ENCODE results near the gene NLRP6. TPM values are rescaled to one million over a fixed set of nuclear protein-coding genes. Genes with fewer than 3 reads are reported as not detected.

Gene NLRP6
- polyA plus RNA-seq, 1 of the 3 experiments (the other 2 are of a cell fraction), result not detected

DNA sequence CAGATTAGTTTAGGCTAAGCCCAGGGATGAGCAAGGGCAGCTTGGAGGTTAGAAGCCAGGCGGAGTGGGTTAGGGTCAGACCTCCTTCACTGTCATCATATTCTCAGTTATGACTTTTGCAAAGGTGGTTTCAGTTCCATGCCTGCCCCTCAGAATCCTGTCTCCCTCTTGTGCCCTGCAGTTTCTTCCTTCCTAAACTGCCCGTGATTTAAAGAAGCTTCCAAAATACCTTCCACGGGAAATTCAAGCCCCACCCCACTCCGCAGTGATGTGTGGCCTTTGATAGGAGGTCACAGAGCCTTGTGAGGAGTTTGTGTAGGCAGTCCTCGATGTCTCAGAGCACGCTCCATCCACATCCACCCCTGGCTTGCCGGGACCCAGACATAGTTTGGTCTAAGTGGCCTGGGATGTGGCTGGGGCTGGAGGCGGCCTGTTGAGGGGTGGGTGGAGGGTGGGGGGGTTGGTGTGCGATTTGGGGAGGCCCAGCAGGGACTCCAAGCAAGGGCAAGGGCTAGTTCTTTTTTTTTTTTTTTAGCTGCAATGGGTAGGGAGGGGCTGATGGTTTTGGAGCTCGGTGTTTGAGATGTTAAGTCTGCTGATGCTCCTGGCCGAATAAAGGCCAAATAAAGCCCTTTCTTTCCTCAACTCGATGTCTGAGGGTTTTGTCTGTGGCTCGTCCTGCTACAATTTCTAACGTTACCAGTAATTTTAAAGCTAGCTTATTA, 34.0 kb downstream of the NLRP6 start:
- CTCF ChIA-PET, result interaction anchor here (1.1 kb wide), 1 partner anchor 11 kb away, joined by 4 read pairs; no protein-coding TSS in a partner anchor
- no peak overlapping the region for H3K27ac ChIP-seq (ENCODE audit: low read depth in 2 of 2, low read length in 1 of 2)
- H2AFZ ChIP-seq (ENCODE audit: low read depth), result no peak overlapping the region
- H3K9me3 ChIP-seq, result no peaks in the 10 kb centered on the region
- POLR2A ChIA-PET, result no interaction called here
- peaks cover 0 to 3% of the 10 kb centered on the region in 2 experiments for H3K36me3 ChIP-seq (replicated peaks in 1 of 2; ENCODE audit: control insufficient read depth in 1 of 2, insufficient read depth in 2 of 2, low read length in 1 of 2)
- H3K9me2 ChIP-seq, result no peaks in the 10 kb centered on the region
- 0 out of 2 replicates have a peak overlapping the region, but pooled peaks have one; percentile 52 for H3K4me2 ChIP-seq
- no peak for DNase-seq
- H3K9ac ChIP-seq, result no peak overlapping the region
- H3F3A ChIP-seq (replicated peaks; ENCODE audit: insufficient read depth), result peaks cover 13% of the 10 kb centered on the region
- 90% methylated on average over 14 of the region's 14 CpGs for WGBS (ENCODE audit: low lambda C conversion rate)
- H3K4me3 ChIP-seq (ENCODE audit: low read depth in 2 of 2, low read length in 1 of 2), result no peak overlapping the region
- H4K20me1 ChIP-seq (ENCODE audit: insufficient read depth), result no peaks in the 10 kb centered on the region
- H3K4me1 ChIP-seq (ENCODE audit: control insufficient read depth in 1 of 2, insufficient read depth in 2 of 2, low read depth in 1 of 2, low read length in 1 of 2), result peaks cover 5 to 15% of the 10 kb centered on the region in 2 experiments; a peak in 2 of 4 replicates
- no peaks in the 10 kb centered on the region for H3K27me3 ChIP-seq (ENCODE audit: insufficient read depth)
- H3K79me2 ChIP-seq (ENCODE audit: insufficient read depth), result peaks cover 11% of the 10 kb centered on the region; the same call in 1 of the 2 replicates
- TF ChIP-seq MXI1 (IDR thresholded peaks at IDR 0.05; ENCODE audit: low read depth, low read length), result no peak

DNA sequence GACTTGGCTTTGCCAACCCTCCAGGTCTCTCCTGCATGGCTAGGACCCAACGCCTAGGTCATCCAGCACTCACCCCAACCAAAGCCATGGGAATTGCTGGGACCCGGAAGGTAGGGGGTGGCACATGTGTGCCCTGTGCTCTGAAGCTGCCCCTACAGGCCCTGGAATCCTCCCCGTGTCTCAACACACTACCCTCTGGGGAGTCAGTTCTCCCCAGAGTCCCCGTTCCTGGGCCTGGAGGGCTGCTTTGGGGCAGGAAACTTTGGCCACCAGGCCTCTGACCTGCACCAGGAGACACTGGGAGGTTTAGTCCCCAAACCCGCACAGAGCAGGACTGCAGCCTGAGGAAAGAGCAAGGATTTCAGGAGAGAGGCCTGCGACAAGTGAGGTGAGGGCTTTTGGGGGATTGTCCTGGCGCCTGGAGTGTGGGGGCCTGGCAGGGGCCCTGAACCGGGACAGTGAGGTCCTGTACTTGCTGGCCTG, 35.1 kb downstream of the NLRP6 start:
- CTCF ChIA-PET, result interaction anchor here (1.1 kb wide), 1 partner anchor 10 kb away, joined by 4 read pairs; no protein-coding TSS in a partner anchor
- no peak for DNase-seq
- H3K79me2 ChIP-seq (ENCODE audit: insufficient read depth), result peaks cover 11% of the 10 kb centered on the region; the same call in 1 of the 2 replicates
- no peaks in the 10 kb centered on the region for H3K27me3 ChIP-seq (ENCODE audit: insufficient read depth)
- no peak overlapping the region for H3K27ac ChIP-seq (ENCODE audit: low read depth in 2 of 2, low read length in 1 of 2)
- H3K4me1 ChIP-seq (ENCODE audit: control insufficient read depth in 1 of 2, insufficient read depth in 2 of 2, low read depth in 1 of 2, low read length in 1 of 2), result peaks cover 2 to 15% of the 10 kb centered on the region in 2 experiments; a peak in 2 of 4 replicates
- H3K9me2 ChIP-seq, result no peaks in the 10 kb centered on the region
- peaks cover 0 to 3% of the 10 kb centered on the region in 2 experiments for H3K36me3 ChIP-seq (replicated peaks in 1 of 2; ENCODE audit: control insufficient read depth in 1 of 2, insufficient read depth in 2 of 2, low read length in 1 of 2)
- H3K9me3 ChIP-seq, result no peaks in the 10 kb centered on the region
- POLR2A ChIA-PET, result no interaction called here
- H3F3A ChIP-seq (replicated peaks; ENCODE audit: insufficient read depth), result peaks cover 13% of the 10 kb centered on the region
- no peaks in the 10 kb centered on the region for H4K20me1 ChIP-seq (ENCODE audit: insufficient read depth)
- TF ChIP-seq EZH2phosphoT487 (IDR thresholded peaks at IDR 0.05; ENCODE audit: borderline replicate concordance, low read depth) (no peak), GATA2 (CRISPR knock-in tag; IDR thresholded peaks at IDR 0.05) (no peak), RXRA (IDR thresholded peaks at IDR 0.05; ENCODE audit: borderline replicate concordance, low read depth) (no peak), GABPA (IDR thresholded peaks at IDR 0.05; ENCODE audit: low read depth) (no peak), RCOR1 (IDR thresholded peaks at IDR 0.05; ENCODE audit: low read length) (no peak), EP300 (IDR thresholded peaks at IDR 0.05; ENCODE audit: borderline replicate concordance in 1 of 2, low read depth in 1 of 2, low read length in 1 of 2) (no peak), TAF1 (IDR thresholded peaks at IDR 0.05; ENCODE audit: borderline replicate concordance, low read depth, low read length) (no peak), ELF1 (IDR thresholded peaks at IDR 0.05) (no peak), SIN3A (IDR thresholded peaks at IDR 0.05; ENCODE audit: borderline replicate concordance, low read depth, low read length) (no peak), TEAD4 (IDR thresholded peaks at IDR 0.05; ENCODE audit: borderline replicate concordance, insufficient read depth) (no peak)
- TF ChIP-seq, protein P1, sequence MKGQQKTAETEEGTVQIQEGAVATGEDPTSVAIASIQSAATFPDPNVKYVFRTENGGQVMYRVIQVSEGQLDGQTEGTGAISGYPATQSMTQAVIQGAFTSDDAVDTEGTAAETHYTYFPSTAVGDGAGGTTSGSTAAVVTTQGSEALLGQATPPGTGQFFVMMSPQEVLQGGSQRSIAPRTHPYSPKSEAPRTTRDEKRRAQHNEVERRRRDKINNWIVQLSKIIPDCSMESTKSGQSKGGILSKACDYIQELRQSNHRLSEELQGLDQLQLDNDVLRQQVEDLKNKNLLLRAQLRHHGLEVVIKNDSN (IDR thresholded peaks at IDR 0.05; ENCODE audit: borderline replicate concordance, low read depth), result no peak
- TF ChIP-seq, protein P2, sequence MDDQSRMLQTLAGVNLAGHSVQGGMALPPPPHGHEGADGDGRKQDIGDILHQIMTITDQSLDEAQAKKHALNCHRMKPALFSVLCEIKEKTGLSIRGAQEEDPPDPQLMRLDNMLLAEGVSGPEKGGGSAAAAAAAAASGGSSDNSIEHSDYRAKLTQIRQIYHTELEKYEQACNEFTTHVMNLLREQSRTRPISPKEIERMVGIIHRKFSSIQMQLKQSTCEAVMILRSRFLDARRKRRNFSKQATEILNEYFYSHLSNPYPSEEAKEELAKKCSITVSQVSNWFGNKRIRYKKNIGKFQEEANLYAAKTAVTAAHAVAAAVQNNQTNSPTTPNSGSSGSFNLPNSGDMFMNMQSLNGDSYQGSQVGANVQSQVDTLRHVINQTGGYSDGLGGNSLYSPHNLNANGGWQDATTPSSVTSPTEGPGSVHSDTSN (IDR thresholded peaks at IDR 0.05), result no peak
- TF ChIP-seq, protein P3, sequence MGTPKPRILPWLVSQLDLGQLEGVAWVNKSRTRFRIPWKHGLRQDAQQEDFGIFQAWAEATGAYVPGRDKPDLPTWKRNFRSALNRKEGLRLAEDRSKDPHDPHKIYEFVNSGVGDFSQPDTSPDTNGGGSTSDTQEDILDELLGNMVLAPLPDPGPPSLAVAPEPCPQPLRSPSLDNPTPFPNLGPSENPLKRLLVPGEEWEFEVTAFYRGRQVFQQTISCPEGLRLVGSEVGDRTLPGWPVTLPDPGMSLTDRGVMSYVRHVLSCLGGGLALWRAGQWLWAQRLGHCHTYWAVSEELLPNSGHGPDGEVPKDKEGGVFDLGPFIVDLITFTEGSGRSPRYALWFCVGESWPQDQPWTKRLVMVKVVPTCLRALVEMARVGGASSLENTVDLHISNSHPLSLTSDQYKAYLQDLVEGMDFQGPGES (IDR thresholded peaks at IDR 0.05; ENCODE audit: low read depth, low read length), result no peak
- no peak overlapping the region for H3K4me3 ChIP-seq (ENCODE audit: low read depth in 2 of 2, low read length in 1 of 2)
- 91% methylated on average over 5 of the region's 8 CpGs for WGBS (ENCODE audit: low lambda C conversion rate)
- no peak overlapping the region for H2AFZ ChIP-seq (ENCODE audit: low read depth)
- H3K4me2 ChIP-seq, result no peak overlapping the region
- no peak overlapping the region for H3K9ac ChIP-seq

Measured in SK-N-SH (cell line).